ENCODE results near the gene ELANE.

The ELANE gene

GRCh38 chr19:852136-853013 lies at the start of gene ELANE:
Gene ELANE (plus strand): TSS chr19:852303. CDS start chr19:852329, 26 bp downstream.
- no peak for DNase-seq (ENCODE audit: low spot score)

DNA sequence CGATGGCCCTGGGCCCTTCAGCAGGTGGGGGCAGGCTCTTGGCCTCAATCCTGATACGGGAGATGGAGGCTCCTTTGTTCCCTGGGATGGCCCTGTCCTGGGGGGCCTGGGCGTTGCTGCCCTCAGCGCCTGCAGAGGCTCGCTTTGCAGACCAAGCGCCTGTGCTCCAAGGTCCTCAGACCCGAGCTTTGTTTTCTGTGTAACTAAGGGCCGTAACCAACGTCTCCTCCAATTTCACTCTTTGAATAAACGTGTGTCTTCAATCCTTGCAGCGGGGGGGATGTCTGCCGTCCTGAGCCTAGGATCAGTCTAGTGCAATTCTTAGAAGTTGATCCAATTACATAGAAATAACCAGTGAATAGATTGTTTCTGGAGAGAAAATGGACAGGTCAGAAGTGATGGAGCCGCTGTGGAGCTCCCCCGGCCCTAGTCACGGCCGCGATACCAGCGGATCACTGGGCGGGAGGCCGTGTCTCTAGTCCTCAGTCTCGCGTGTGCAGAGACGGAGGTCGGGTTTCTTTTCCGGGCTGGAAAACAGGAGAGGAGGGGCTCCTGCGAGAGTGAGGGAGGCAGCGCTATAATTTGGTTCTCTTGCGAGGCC lies 49.5 kb upstream of the ELANE start:
- DNase-seq (ENCODE audit: low spot score), result no peak

DNA sequence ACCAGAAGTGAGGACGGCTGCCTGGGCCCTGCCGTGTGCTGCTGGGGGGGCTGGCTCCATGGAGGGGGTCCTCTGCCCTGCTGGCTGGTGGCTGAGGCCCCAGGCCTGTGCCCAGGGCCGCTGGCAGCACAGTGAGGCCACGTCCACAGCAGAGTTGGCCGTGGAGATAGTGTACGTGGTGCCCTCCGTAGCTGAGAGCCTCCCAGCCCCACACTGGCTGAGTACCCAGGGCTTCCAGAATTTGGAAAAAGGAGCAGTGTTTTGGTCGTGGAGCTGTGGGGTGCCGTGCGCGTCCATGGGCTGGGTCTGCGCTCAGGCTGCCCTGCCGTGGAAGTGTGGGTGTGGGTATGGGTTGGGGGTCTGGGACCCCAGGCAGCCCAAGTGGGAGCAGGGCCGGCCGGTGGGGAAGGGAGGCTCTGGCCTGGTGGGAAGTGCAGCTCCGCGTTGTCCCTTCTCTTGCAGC lies 49.0 kb upstream of the ELANE start:
- no peak for DNase-seq (ENCODE audit: low spot score)

GRCh38 chr19:803686-804418 lies 48.3 kb upstream of the ELANE start:
- no peak for DNase-seq (ENCODE audit: low spot score)

DNA sequence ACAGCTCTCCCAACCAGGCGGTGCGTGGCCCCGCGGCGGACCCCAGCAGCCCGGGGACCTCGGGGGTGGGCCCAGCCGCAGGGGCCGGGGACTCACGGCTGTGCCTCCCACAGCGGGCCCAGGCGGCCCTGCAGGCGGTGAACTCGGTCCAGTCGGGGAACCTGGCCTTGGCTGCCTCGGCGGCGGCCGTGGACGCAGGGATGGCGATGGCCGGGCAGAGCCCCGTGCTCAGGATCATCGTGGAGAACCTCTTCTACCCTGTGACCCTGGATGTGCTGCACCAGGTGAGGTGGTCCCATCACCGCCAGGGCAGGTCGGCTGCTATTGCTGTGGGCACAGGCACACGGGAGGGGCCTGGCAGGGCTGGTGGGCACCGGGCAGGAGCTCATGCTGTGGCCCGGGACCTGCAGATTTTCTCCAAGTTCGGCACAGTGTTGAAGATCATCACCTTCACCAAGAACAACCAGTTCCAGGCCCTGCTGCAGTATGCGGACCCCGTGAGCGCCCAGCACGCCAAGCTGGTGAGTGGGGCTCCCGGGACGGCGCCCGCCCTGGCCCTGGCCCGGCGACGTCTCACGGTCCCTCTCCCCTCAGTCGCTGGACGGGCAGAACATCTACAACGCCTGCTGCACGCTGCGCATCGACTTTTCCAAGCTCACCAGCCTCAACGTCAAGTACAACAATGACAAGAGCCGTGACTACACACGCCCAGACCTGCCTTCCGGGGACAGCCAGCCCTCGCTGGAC lies 47.5 kb upstream of the ELANE start:
- DNase-seq (ENCODE audit: low spot score), result no peak

GRCh38 chr19:805166-805551 lies 46.9 kb upstream of the ELANE start:
- peak; percentile 19 for DNase-seq (ENCODE audit: low spot score)

- DNase-seq (ENCODE audit: low spot score), result no peak
These were observed 46.2 kb upstream of the ELANE start for GRCh38 chr19:805600-806550.

DNA sequence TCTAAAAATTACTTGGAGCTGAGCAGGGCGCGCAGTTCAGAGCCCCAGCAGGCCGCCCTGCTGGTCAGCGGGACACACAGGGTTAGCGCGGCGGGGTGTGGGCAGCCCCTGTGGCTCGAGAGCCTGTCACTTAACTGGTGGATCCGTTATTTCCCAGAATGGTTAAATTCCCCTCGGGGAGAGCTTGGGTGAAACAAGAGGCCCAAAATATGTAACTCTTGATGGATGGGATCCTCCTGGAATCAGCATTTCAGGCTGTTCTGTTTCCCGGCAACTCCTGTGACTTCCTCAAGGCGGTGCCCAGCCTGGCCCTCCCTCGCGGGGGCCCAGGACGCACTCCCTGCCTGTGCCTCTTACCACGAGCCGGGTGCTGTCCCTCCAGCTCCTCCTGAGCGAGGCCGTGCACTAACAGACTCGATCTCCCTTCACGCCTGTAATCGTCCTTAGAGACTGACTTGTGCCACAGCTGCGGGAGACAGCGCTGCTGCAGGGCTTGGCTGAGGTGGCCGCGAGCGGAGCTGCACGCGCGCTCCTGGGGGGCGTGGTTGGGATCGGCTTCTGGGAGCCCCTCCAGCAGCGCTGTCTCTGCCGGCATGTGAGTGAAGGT lies 45.2 kb upstream of the ELANE start:
- peak; percentile 34 for DNase-seq (ENCODE audit: low spot score)

DNA sequence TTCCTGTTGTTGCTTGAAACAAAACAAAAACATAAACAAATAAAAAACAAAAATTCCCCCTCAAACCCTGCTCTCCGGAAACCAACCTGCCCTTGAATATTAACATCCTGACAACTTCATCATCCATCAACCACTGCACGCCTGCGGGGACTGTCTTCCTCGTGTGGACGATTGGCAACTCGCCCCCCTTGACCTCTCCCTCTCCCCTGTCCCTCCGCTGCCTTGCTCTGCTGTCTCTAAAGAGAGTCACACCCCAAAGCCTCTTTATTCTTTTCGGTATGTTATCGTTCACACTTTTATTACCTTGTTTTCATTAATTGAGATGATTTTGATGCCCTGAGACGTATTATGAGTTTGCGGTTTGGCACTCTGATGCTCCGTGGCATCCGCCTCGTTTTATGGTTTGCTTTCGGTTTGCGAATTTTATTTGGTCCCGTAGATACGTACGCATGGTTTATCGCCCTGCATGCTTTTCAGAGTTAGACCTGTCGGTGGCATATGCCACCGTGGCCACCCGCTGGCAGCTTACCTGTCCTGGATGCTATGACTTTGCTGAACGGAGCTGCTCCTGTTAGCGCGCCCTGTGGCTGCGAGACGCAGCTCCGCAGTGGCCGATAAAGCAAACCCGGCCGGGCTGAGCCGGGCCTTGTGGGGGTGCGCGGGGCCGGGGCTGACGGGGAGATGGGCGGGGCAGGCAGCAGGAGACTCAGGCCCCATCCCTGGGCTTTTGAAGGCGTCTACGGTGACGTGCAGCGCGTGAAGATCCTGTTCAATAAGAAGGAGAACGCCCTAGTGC lies 44.3 kb upstream of the ELANE start:
- peak; percentile 33 for DNase-seq (ENCODE audit: low spot score)

DNA sequence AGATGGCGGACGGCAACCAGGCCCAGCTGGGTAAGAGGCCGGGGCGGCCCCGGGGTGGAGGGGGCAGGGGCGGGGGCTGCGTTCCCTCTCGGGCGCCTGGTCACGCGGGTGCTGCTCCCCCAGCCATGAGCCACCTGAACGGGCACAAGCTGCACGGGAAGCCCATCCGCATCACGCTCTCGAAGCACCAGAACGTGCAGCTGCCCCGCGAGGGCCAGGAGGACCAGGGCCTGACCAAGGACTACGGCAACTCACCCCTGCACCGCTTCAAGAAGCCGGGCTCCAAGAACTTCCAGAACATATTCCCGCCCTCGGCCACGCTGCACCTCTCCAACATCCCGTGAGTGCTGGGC lies 43.7 kb upstream of the ELANE start:
- peak; percentile 20 for DNase-seq (ENCODE audit: low spot score)

DNA sequence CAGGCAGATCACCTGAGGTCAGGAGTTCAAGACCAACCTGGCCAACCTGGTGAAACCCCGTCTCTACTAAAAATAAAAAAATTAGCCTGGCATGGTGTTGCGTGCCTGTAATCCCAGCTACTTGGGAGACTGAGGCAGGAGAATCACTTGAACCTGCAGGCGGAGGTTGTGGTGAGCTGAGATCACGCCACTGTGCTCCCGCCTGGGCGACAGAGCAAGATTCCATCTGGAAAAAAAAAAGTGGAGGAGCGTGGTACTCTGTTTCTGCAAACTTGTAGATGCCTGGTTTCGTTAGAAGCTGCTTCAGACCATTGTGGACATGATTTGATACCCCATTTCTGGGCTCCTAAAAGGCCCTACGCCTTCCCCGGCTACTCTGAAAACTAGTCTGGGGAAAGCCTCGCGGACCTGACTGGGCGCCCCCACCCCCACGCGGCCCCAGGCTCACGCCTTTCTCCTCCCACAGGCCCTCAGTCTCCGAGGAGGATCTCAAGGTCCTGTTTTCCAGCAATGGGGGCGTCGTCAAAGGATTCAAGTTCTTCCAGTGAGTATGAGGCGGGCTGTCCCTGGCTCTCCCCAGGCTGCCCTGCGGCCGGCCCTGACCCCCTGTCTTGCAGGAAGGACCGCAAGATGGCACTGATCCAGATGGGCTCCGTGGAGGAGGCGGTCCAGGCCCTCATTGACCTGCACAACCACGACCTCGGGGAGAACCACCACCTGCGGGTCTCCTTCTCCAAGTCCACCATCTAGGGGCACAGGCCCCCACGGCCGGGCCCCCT lies 41.8 kb upstream of the ELANE start:
- peak; percentile 8 for DNase-seq (ENCODE audit: low spot score)

DNA sequence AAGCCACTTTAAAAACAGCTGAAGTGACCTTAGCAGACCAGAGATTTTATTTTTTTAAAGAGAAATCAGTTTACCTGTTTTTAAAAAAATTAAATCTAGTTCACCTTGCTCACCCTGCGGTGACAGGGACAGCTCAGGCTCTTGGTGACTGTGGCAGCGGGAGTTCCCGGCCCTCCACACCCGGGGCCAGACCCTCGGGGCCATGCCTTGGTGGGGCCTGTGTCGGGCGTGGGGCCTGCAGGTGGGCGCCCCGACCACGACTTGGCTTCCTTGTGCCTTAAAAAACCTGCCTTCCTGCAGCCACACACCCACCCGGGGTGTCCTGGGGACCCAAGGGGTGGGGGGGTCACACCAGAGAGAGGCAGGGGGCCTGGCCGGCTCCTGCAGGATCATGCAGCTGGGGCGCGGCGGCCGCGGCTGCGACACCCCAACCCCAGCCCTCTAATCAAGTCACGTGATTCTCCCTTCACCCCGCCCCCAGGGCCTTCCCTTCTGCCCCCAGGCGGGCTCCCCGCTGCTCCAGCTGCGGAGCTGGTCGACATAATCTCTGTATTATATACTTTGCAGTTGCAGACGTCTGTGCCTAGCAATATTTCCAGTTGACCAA lies 41.1 kb upstream of the ELANE start:
- peak; percentile 51 for DNase-seq (ENCODE audit: low spot score)

DNA sequence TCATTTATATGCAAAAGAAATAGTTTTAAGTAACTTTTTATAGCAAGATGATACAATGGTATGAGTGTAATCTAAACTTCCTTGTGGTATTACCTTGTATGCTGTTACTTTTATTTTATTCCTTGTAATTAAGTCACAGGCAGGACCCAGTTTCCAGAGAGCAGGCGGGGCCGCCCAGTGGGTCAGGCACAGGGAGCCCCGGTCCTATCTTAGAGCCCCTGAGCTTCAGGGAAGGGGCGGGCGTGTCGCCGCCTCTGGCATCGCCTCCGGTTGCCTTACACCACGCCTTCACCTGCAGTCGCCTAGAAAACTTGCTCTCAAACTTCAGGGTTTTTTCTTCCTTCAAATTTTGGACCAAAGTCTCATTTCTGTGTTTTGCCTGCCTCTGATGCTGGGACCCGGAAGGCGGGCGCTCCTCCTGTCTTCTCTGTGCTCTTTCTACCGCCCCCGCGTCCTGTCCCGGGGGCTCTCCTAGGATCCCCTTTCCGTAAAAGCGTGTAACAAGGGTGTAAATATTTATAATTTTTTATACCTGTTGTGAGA lies 40.5 kb upstream of the ELANE start:
- peak; percentile 42 for DNase-seq (ENCODE audit: low spot score)

GRCh38 chr19:812049-812746 lies 39.9 kb upstream of the ELANE start:
- peak; percentile 69 for DNase-seq (ENCODE audit: low spot score)

GRCh38 chr19:812747-813218 lies 39.3 kb upstream of the ELANE start:
- peak; percentile 67 for DNase-seq (ENCODE audit: low spot score)

DNA sequence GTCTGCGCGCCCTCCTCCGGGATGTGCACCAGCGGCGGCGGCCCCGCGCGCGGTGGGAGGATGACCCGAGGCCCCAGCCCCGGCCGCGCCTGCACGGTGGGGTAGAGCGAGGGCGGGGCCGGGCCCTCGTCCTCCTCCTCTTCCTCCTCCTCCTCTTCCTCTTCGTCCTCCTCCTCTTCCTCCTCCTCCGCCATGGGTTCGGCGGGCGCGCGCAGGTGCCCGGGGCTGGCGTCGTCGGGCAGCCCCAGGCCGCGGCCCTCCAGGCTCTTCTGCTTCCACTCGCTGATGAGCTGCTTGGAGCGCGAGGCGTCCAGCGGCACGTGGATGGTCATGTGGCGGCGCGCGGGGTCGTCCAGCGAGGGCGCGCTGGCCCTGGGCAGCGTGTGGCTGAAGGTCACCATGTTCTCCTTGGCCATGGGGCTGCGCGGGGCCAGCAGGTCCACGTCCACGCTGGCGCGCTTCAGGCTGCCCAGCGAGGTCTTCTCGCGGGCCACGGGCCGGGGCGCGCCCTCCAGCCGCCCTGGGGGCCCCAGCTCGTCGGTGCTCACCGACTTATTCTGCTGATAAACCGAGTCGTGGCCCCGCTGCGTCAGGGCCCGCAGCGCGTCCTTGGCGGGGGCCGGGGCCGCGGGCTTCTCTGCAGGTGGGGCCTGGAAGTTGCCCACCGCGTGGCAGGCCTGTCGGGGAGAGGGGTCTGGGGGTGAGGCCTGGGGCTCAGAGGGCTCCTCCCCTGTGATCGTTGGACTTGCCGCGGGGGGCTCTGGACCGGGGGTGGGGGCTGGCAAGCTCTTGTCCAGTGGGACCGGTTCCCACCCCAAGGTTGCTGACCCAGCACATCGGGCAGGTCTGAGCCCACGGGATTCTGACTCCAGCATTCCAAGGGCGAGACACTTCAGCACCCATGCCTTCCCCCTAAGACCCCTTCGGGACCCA lies 38.6 kb upstream of the ELANE start:
- no peak for DNase-seq (ENCODE audit: low spot score)

Data from iPS-NIHi11 (cell line).